Esophagus squamous epithelium (tissue), 5 donors: ENCODE data around the gene DOCK10. TPM values are rescaled to one million over a fixed set of nuclear protein-coding genes. Genes with fewer than 3 reads are reported as not detected.

ENCODE experiments used
- DNase-seq: peaks from one replicate; lab custom pipeline; 2025; lab: John Stamatoyannopoulos, UW
- H3K27ac ChIP-seq, 4 donors: fragments of 200-600 bp; sonication (generic); one replicate each; pipeline ENCODE4 v1.5.1; 2016 to 2019; ENCODE audit warnings: mild to moderate bottlenecking in 1 of 4
- H3K27me3 ChIP-seq, 4 donors: fragments of 200-600 bp; sonication (generic); 1 replicate in 3 of 4; 2 replicates in 1 of 4; pipeline versions ENCODE4 v1.5.1 to v1.6.0; 2017 to 2021; ENCODE audit warnings: antibody characterized with exemption in 1 of 4
- H3K36me3 ChIP-seq, 3 donors: fragments of 200-600 bp; sonication (generic); one replicate each; pipeline ENCODE4 v1.5.1; 2016 to 2019
- H3K4me1 ChIP-seq, 3 donors: fragments of 200-600 bp; sonication (generic); one replicate each; pipeline ENCODE4 v1.5.1; 2017 to 2019
- H3K4me3 ChIP-seq, 4 donors: fragments of 200-600 bp; sonication (generic); 1 replicate in 3 of 4; 2 replicates in 1 of 4; pipeline ENCODE4 v1.5.1; 2016 to 2019; ENCODE audit warnings: mild to moderate bottlenecking in 2 of 4, moderate library complexity in 1 of 4
- H3K9me3 ChIP-seq, 3 donors: fragments of 200-600 bp; sonication (generic); one replicate each; pipeline ENCODE4 v1.5.1; 2016 to 2019
- CTCF ChIP-seq, 6 experiments: fragments of 450-650 bp in 4 of 6; fragments of 200-600 bp in 2 of 6; sonication (generic) in 2 of 6; IDR thresholded peaks; one replicate each; pipeline ENCODE4 v1.5.1; 2016 to 2019; ENCODE audit warnings: antibody characterized with exemption in 6 of 6, mild to moderate bottlenecking in 4 of 6, moderate library complexity in 4 of 6
- POLR2A ChIP-seq, 4 donors: fragments of 450-650 bp; IDR thresholded peaks; one replicate each; pipeline ENCODE4 v1.6.1; 2017; ENCODE audit warnings: antibody characterized with exemption in 4 of 4, mild to moderate bottlenecking in 4 of 4, moderate library complexity in 3 of 4
- WGBS, 2 donors: methylation state at CpG; one replicate each; pipeline ENCODE4 v1.1.5; 2018; 5-methylcytosine and 5-hydroxymethylcytosine counted together
- intact Hi-C: fragments of 100-400 bp; cut with DNase I; formaldehyde crosslinking; loops from one replicate; pipeline ENCODE4 v1.15.0; 2022
- total RNA-seq, 4 donors: library from RNA; depleted of rRNA; stranded (reverse); fragments of >200 nt; gene quantifications; one replicate each; pipeline ENCODE4 v1.1.0, GENCODE V29; 2016
- donor health status: DM: yes; HTN: yes; CAD: no.

Gene DOCK10
- 10 to 100 TPM in 3 of 4 donors, 1 to 10 TPM in 1; 9.2 to 16.6 (median 11.7) TPM for total RNA-seq

GRCh38 chr2:225041851-225042799 is at the start of gene DOCK10:
Gene DOCK10 (minus strand): TSS chr2:225042468. CDS start chr2:225042374, 94 bp downstream.
- H3K36me3 ChIP-seq: no peaks in the 10 kb centered on the region
- peaks cover 0 to 30% (median 0%) of the 10 kb centered on the region in 4 donors for H3K27me3 ChIP-seq
- H3K4me3 ChIP-seq: peak within 1 kb of the TSS; percentile 54 to 80 (median 66)
- H3K9me3 ChIP-seq: no peaks in the 10 kb centered on the region
- intact Hi-C loops: no loop called here
- no peak for TF ChIP-seq POLR2A (IDR thresholded peaks at IDR 0.05)
- no peak for TF ChIP-seq CTCF (IDR thresholded peaks at IDR 0.05)
- peaks cover 0 to 38% (median 7%) of the 10 kb centered on the region in 3 donors for H3K4me1 ChIP-seq
- 0% methylated on average over 11 to 17 of the region's 113 CpGs for WGBS, 2 donors
- H3K27ac ChIP-seq: peak within 1 kb of the TSS; percentile 16 to 70 (median 61)
- DNase-seq: no peak

GRCh38 chr2:225091336-225091735 is 49.1 kb upstream of the DOCK10 start:
- no peaks in the 10 kb centered on the region for H3K4me1 ChIP-seq
- no peaks in the 10 kb centered on the region for H3K27me3 ChIP-seq
- no peak overlapping the region for H3K4me3 ChIP-seq
- no peaks in the 10 kb centered on the region for H3K36me3 ChIP-seq
- no peak overlapping the region for H3K27ac ChIP-seq
- no peak for TF ChIP-seq CTCF (IDR thresholded peaks at IDR 0.05)
- TF ChIP-seq POLR2A (IDR thresholded peaks at IDR 0.05): no peak
- 66 to 73% methylated on average over 2 of the region's 2 CpGs for WGBS, 2 donors
- intact Hi-C loops: no loop called here
- H3K9me3 ChIP-seq: no peaks in the 10 kb centered on the region
- no peak for DNase-seq

- intact Hi-C loops: no loop called here
- Histone ChIP-seq H3K27ac (no peak overlapping the region), H3K36me3 (no peaks in the 10 kb centered on the region), H3K9me3 (no peaks in the 10 kb centered on the region), H3K4me3 (no peak overlapping the region), H3K27me3 (no peaks in the 10 kb centered on the region), H3K4me1 (no peaks in the 10 kb centered on the region)
- DNase-seq: no peak
- 58 to 73% methylated on average over 3 of the region's 3 CpGs for WGBS, 2 donors
- TF ChIP-seq CTCF (IDR thresholded peaks at IDR 0.05): no peak
- no peak for TF ChIP-seq POLR2A (IDR thresholded peaks at IDR 0.05)
These were observed 48.5 kb upstream of the DOCK10 start for GRCh38 chr2:225090746-225091145.

GRCh38 chr2:225086915-225087314 is 44.6 kb upstream of the DOCK10 start:
- TF ChIP-seq POLR2A (IDR thresholded peaks at IDR 0.05): no peak
- no peak for TF ChIP-seq CTCF (IDR thresholded peaks at IDR 0.05)
- DNase-seq: no peak
- Histone ChIP-seq H3K4me1 (no peaks in the 10 kb centered on the region), H3K4me3 (no peak overlapping the region), H3K9me3 (no peaks in the 10 kb centered on the region), H3K36me3 (no peaks in the 10 kb centered on the region), H3K27me3 (no peaks in the 10 kb centered on the region), H3K27ac (no peak overlapping the region)
- intact Hi-C loops: no loop called here
- 71 to 79% methylated on average over 5 of the region's 5 CpGs for WGBS, 2 donors

GRCh38 chr2:225086439-225086838 is 44.2 kb upstream of the DOCK10 start:
- Histone ChIP-seq H3K27me3 (no peaks in the 10 kb centered on the region), H3K27ac (no peak overlapping the region), H3K4me3 (no peak overlapping the region), H3K4me1 (no peaks in the 10 kb centered on the region), H3K36me3 (no peaks in the 10 kb centered on the region), H3K9me3 (no peaks in the 10 kb centered on the region)
- WGBS, 2 donors: 78 to 82% methylated on average over 3 to 4 of the region's 4 CpGs
- intact Hi-C loops: no loop called here
- DNase-seq: no peak
- TF ChIP-seq POLR2A (IDR thresholded peaks at IDR 0.05) (no peak), CTCF (IDR thresholded peaks at IDR 0.05) (no peak)
